Activated B cell treated with CpG ODN at 0.5 μM for 24 hours (primary cell): ENCODE data around the gene RNH1. TPM values are rescaled to one million over a fixed set of nuclear protein-coding genes. Genes with fewer than 3 reads are reported as not detected.

ENCODE experiments used
- ATAC-seq: fragments of 200-7000 bp; cut with Tn5 transposase; one replicate; pipeline ENCODE4 v1.10.0; 2021; ENCODE audit warnings: low read depth, mild to moderate bottlenecking, moderate library complexity
- CTCF ChIA-PET: fragments of 350-600 bp; sonication (Branson Sonifier 250); formaldehyde crosslinking; loops from one replicate; lab custom pipeline; 2021; ENCODE audit warnings: antibody characterized with exemption; lab: Charles Lee
- POLR2A ChIA-PET: fragments of 350-600 bp; sonication (Branson Sonifier 250); formaldehyde crosslinking; loops from one replicate; lab custom pipeline; 2021; ENCODE audit warnings: antibody characterized with exemption; lab: Charles Lee
- DNase-seq: peaks from one replicate; pipeline ENCODE4 v3.0.0; 2022
- H3K27ac Mint-ChIP-seq: one replicate; pipeline ENCODE4 v1.8.0; 2020; ENCODE audit warnings: mixed read lengths
- H3K27me3 Mint-ChIP-seq: one replicate; pipeline ENCODE4 v1.8.0; 2021; ENCODE audit warnings: mixed read lengths
- H3K36me3 Mint-ChIP-seq: one replicate; pipeline ENCODE4 v1.8.0; 2021; ENCODE audit warnings: low read depth, mixed read lengths
- H3K4me1 Mint-ChIP-seq: one replicate; pipeline ENCODE4 v1.8.0; 2021; ENCODE audit warnings: mixed read lengths
- H3K4me3 Mint-ChIP-seq: one replicate; pipeline ENCODE4 v1.8.0; 2020; ENCODE audit warnings: mild to moderate bottlenecking, mixed read lengths
- H3K9me3 Mint-ChIP-seq: one replicate; pipeline ENCODE4 v1.8.0; 2020; ENCODE audit warnings: mixed read lengths
- CTCF ChIP-seq: fragments of 200-600 bp; IDR thresholded peaks from one replicate; pipeline ENCODE4 v1.8.0; 2022; ENCODE audit warnings: antibody characterized with exemption, mild to moderate bottlenecking
- intact Hi-C: fragments of 100-400 bp; cut with micrococcal nuclease; formaldehyde crosslinking; loops from one replicate; pipeline ENCODE4 v1.15.1; 2024
- total RNA-seq: library from RNA; stranded (reverse); gene quantifications from 2 replicates; pipeline ENCODE4 v1.2.3, GENCODE V29; 2022

Gene RNH1
- total RNA-seq, 1 donor from 2014 or later, result 101 TPM

GRCh38 chr11:497565-498296 lies 9.3 kb downstream of the RNH1 start:
- POLR2A ChIA-PET, result interaction anchor here (0.5 kb wide), 1 partner anchor 57 kb away, joined by 6 read pairs; no protein-coding TSS in a partner anchor
- CTCF ChIA-PET, result no interaction called here
- intact Hi-C loops, result no loop called here
- no peak for TF ChIP-seq CTCF
- Mint-ChIP-seq H3K4me1 (peaks cover 13% of the 10 kb centered on the region), H3K4me3 (no peak overlapping the region), H3K27ac (no peak overlapping the region), H3K9me3 (no peaks in the 10 kb centered on the region), H3K27me3 (no peaks in the 10 kb centered on the region), H3K36me3 (peaks cover 64% of the 10 kb centered on the region)
- ATAC-seq, result no peak
- no peak for DNase-seq

GRCh38 chr11:496834-497564 lies 10.0 kb downstream of the RNH1 start:
- ChIA-PET POLR2A (interaction anchor here (0.5 kb wide), 1 partner anchor 124 kb away, joined by 5 read pairs; no protein-coding TSS in a partner anchor), CTCF (no interaction called here)
- Mint-ChIP-seq H3K4me3 (no peak overlapping the region), H3K9me3 (no peaks in the 10 kb centered on the region), H3K27me3 (no peaks in the 10 kb centered on the region), H3K36me3 (peaks cover 66% of the 10 kb centered on the region), H3K27ac (no peak overlapping the region), H3K4me1 (peaks cover 13% of the 10 kb centered on the region)
- no peak for DNase-seq
- TF ChIP-seq CTCF, result no peak
- no peak for ATAC-seq
- intact Hi-C loops, result no loop called here

GRCh38 chr11:495537-495931 lies 11.5 kb downstream of the RNH1 start:
- H3K4me3 Mint-ChIP-seq, result no peak overlapping the region
- no peak for DNase-seq
- ATAC-seq, result no peak
- H3K36me3 Mint-ChIP-seq, result peaks cover 62% of the 10 kb centered on the region
- no peaks in the 10 kb centered on the region for H3K9me3 Mint-ChIP-seq
- peaks cover 7% of the 10 kb centered on the region for H3K4me1 Mint-ChIP-seq
- CTCF ChIA-PET, result no interaction called here
- POLR2A ChIA-PET, result no interaction called here
- H3K27me3 Mint-ChIP-seq, result no peaks in the 10 kb centered on the region
- no peak for TF ChIP-seq CTCF
- intact Hi-C loops, result no loop called here
- H3K27ac Mint-ChIP-seq, result no peak overlapping the region

- Mint-ChIP-seq H3K4me1 (peaks cover 4% of the 10 kb centered on the region), H3K27ac (no peak overlapping the region), H3K36me3 (peaks cover 59% of the 10 kb centered on the region), H3K9me3 (no peaks in the 10 kb centered on the region), H3K4me3 (no peak overlapping the region), H3K27me3 (no peaks in the 10 kb centered on the region)
- ATAC-seq (no peak), DNase-seq (no peak)
- CTCF ChIA-PET, result no interaction called here
- no peak for TF ChIP-seq CTCF
- POLR2A ChIA-PET, result no interaction called here
- intact Hi-C loops, result no loop called here
These were observed 12.1 kb downstream of the RNH1 start for GRCh38 chr11:494761-495536.
